ENCODE results near the gene GRAMD4.

DNA sequence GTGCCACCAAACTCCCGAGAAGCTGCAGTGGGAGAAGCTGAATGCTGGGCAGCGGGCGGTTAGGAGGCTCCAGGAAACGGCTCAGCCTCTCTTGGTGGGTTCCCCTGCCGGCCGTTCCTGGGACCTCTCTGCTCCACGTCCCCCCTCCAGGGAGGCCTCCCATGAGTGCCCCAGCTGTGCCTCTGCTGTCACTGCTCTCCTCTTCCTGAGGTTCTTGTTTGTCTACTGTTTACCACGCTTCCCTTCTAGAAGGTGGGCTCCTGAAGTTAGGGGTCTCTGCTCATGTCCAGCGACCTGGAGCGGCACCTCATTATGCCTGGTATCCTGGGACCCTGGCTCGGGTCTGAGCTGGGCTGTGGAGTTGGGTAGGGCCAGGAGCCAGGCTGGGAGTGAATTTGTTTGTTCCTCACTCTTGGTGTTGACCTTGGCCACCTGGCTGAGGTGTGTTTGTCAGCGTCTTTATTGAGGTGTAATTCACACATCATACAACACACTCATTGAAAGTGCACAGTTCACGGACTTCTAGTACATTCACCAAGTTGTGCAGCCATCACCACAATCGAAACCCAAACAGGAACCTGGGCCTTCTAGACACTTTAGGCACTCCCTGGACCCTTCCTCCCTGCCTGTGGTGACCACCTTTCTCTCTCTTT, 37.8 kb upstream of the GRAMD4 start:
- TF ChIP-seq, protein P1, sequence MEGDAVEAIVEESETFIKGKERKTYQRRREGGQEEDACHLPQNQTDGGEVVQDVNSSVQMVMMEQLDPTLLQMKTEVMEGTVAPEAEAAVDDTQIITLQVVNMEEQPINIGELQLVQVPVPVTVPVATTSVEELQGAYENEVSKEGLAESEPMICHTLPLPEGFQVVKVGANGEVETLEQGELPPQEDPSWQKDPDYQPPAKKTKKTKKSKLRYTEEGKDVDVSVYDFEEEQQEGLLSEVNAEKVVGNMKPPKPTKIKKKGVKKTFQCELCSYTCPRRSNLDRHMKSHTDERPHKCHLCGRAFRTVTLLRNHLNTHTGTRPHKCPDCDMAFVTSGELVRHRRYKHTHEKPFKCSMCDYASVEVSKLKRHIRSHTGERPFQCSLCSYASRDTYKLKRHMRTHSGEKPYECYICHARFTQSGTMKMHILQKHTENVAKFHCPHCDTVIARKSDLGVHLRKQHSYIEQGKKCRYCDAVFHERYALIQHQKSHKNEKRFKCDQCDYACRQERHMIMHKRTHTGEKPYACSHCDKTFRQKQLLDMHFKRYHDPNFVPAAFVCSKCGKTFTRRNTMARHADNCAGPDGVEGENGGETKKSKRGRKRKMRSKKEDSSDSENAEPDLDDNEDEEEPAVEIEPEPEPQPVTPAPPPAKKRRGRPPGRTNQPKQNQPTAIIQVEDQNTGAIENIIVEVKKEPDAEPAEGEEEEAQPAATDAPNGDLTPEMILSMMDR (conservative IDR thresholded peaks at IDR 0.05; ENCODE audit: low read depth, low read length) = no peak
- no peak for TF ChIP-seq EZH2 (IDR thresholded peaks at IDR 0.05; ENCODE audit: low read length, unreplicated experiment)
- TF ChIP-seq EZH2phosphoT487 (IDR thresholded peaks at IDR 0.05; ENCODE audit: borderline replicate concordance, low read length) = no peak
